ENCODE data around the gene PHIP. TPM values are rescaled to one million over a fixed set of nuclear protein-coding genes. Genes with fewer than 3 reads are reported as not detected.

The PHIP gene
- total RNA-seq, 1 experiment from 2014 or later = 53.6 TPM

- H4K91ac ChIP-seq (ENCODE audit: insufficient read length, low read depth, low read length) = no peak overlapping the region
- no peaks in the 10 kb centered on the region for H3K9me3 ChIP-seq (ENCODE audit: control insufficient read depth, low read depth, low read length)
- peaks cover 73 to 93% (median 90%) of the 10 kb centered on the region in 3 experiments for H3K36me3 Mint-ChIP-seq (ENCODE audit: insufficient read depth in 1 of 3, low read depth in 3 of 3)
- H4K5ac ChIP-seq (ENCODE audit: insufficient read length, low read depth, low read length) = no peak overlapping the region
- DNase-seq = no peak
- no peaks in the 10 kb centered on the region for H3K4me1 ChIP-seq (ENCODE audit: insufficient read depth, low read length)
- TF ChIP-seq, protein P1, sequence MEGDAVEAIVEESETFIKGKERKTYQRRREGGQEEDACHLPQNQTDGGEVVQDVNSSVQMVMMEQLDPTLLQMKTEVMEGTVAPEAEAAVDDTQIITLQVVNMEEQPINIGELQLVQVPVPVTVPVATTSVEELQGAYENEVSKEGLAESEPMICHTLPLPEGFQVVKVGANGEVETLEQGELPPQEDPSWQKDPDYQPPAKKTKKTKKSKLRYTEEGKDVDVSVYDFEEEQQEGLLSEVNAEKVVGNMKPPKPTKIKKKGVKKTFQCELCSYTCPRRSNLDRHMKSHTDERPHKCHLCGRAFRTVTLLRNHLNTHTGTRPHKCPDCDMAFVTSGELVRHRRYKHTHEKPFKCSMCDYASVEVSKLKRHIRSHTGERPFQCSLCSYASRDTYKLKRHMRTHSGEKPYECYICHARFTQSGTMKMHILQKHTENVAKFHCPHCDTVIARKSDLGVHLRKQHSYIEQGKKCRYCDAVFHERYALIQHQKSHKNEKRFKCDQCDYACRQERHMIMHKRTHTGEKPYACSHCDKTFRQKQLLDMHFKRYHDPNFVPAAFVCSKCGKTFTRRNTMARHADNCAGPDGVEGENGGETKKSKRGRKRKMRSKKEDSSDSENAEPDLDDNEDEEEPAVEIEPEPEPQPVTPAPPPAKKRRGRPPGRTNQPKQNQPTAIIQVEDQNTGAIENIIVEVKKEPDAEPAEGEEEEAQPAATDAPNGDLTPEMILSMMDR (conservative IDR thresholded peaks at IDR 0.05) = no peak
- H2BK15ac ChIP-seq (ENCODE audit: low read depth, low read length) = no peak overlapping the region
- no peak overlapping the region for H2AK5ac ChIP-seq (ENCODE audit: insufficient read length, low read length)
- no peaks in the 10 kb centered on the region for H4K20me1 ChIP-seq (ENCODE audit: control insufficient read depth, insufficient read depth, insufficient read length)
- no peaks in the 10 kb centered on the region for H3K79me2 ChIP-seq (ENCODE audit: insufficient read depth, low read length)
- H2BK12ac ChIP-seq (ENCODE audit: insufficient read length, low read depth, low read length) = no peak overlapping the region
- H2AFZ ChIP-seq (ENCODE audit: low read length) = no peak overlapping the region
- no peak overlapping the region for H2BK20ac ChIP-seq (ENCODE audit: low read depth, low read length, poor library complexity, severe bottlenecking)
- no peaks in the 10 kb centered on the region for H3K23me2 ChIP-seq (ENCODE audit: insufficient read length, low read depth, low read length, poor library complexity, severe bottlenecking)
- no peak overlapping the region for H3K27ac ChIP-seq (ENCODE audit: insufficient read length, low read depth, low read length)
- no peak overlapping the region for H3K14ac ChIP-seq (ENCODE audit: insufficient read depth, low read length)
- H3K56ac ChIP-seq (ENCODE audit: insufficient read length, low read depth, low read length) = no peak overlapping the region
- H3K9ac ChIP-seq (ENCODE audit: extremely low read depth, insufficient read length, low read length) = no peak overlapping the region
- no peak overlapping the region; a peak in 3 of 7 replicates for H3K27ac Mint-ChIP-seq
- no peak overlapping the region for H3K23ac ChIP-seq (ENCODE audit: insufficient read length, low read depth, low read length)
- no peak overlapping the region for H3K4me2 ChIP-seq (ENCODE audit: insufficient read depth, insufficient read length, low read length)
- no peak overlapping the region for H3K18ac ChIP-seq (ENCODE audit: insufficient read length, low read depth, low read length)
- H3K4me3 Mint-ChIP-seq = no peak overlapping the region
- H2BK120ac ChIP-seq (ENCODE audit: low read depth, low read length, poor library complexity, severe bottlenecking) = no peak overlapping the region
- H3K27me3 Mint-ChIP-seq (ENCODE audit: low read depth) = no peaks in the 10 kb centered on the region
- no peaks in the 10 kb centered on the region for H3K79me1 ChIP-seq (ENCODE audit: insufficient read depth, low read depth, low read length, poor library complexity, severe bottlenecking)
- no CpG with 5 or more reads among the region's 3 CpGs for WGBS (ENCODE audit: extremely low coverage, insufficient read length, low lambda C conversion rate)
- H3K4me1 Mint-ChIP-seq = no peaks in the 10 kb centered on the region
- H3K4ac ChIP-seq (ENCODE audit: low read depth, low read length) = no peak overlapping the region
- peaks cover 25 to 26% of the 10 kb centered on the region in 2 experiments for H3K9me3 Mint-ChIP-seq
- no peak overlapping the region for H3T11ph ChIP-seq (ENCODE audit: low read length)
- H2BK5ac ChIP-seq (ENCODE audit: insufficient read length, low read length) = no peak overlapping the region
- no peaks in the 10 kb centered on the region for H3K27me3 ChIP-seq (ENCODE audit: insufficient read depth, low read length)
- no peak overlapping the region for H4K8ac ChIP-seq (replicated peaks; ENCODE audit: insufficient read length, low read depth, low read length)
Observed at GRCh38 chr6:78948785-78949184, 129.3 kb downstream of the PHIP start.

All from H9 (cell line).